NT2/D1 (cell line): ENCODE measurements around the gene SPATA2L.

Experiments
- SUZ12 ChIP-seq: IDR thresholded peaks from 2 replicates; pipeline ENCODE4 v1.6.1; 2011; ENCODE audit not compliant: insufficient read length, insufficient read depth; ENCODE audit errors: extremely low read depth
- YY1 ChIP-seq: IDR thresholded peaks from 2 replicates; pipeline ENCODE4 v1.6.1; 2011; ENCODE audit not compliant: insufficient read length, insufficient read depth
- ZNF274 ChIP-seq: IDR thresholded peaks from 2 replicates; pipeline ENCODE4 v1.6.1; 2011; ENCODE audit warnings: mild to moderate bottlenecking, low read depth, low read length

GRCh38 chr16:89707695-89708094, 6.2 kb upstream of the SPATA2L start:
- TF ChIP-seq SUZ12 (no peak), ZNF274 (no peak), YY1 (no peak)
